ENCODE results near the gene PI4K2A. TPM values are rescaled to one million over a fixed set of nuclear protein-coding genes. Genes with fewer than 3 reads are reported as not detected.
A peak's percentile ranks its signal among the peaks of the same experiment; 100 is the strongest.
"Not testable (repeated sequence)": the region's sequence is repeated elsewhere in the genome, so short reads cannot be mapped to it uniquely, and the experiment has no call there.

The PI4K2A gene
- total RNA-seq, 4 donors from 2014 or later = 30.1 to 38.5 (median 33.3) TPM

DNA sequence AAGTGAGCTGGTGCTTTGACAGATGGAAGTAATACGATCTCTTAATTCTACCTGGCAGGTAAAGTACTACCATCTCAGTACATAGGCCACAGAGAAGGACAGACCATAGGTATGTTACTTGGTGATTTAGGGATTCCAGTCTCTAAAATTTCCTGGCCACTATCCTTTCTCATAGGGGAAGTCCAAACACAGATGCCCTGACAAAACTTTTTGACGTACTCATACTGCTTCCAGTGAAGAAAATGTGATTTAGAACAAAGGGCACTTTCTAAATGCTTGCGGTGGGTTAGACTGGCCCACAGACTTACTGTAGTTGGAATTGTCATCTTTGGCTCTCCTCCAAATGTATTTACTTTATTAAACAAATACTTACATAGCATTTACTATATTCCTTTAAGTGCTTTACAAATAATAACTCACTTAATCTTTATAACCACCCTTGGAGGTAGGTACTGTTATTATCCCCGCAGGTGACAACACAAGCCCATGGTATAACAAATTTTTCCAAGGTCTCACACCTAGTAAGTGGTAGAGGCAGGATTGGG is 3.0 kb downstream of the PI4K2A start:
- intact Hi-C loops (cut with DNase I; ENCODE audit: low total_unique reads) = no loop called here
- no peak overlapping the region for H3K4me3 ChIP-seq (ENCODE audit: low read depth, poor library complexity, severe bottlenecking)
- DNase-seq (ENCODE audit: low spot score in 2 of 2) = no peak
- TF ChIP-seq POLR2A (IDR thresholded peaks at IDR 0.05) = no peak
- TF ChIP-seq, protein P1, sequence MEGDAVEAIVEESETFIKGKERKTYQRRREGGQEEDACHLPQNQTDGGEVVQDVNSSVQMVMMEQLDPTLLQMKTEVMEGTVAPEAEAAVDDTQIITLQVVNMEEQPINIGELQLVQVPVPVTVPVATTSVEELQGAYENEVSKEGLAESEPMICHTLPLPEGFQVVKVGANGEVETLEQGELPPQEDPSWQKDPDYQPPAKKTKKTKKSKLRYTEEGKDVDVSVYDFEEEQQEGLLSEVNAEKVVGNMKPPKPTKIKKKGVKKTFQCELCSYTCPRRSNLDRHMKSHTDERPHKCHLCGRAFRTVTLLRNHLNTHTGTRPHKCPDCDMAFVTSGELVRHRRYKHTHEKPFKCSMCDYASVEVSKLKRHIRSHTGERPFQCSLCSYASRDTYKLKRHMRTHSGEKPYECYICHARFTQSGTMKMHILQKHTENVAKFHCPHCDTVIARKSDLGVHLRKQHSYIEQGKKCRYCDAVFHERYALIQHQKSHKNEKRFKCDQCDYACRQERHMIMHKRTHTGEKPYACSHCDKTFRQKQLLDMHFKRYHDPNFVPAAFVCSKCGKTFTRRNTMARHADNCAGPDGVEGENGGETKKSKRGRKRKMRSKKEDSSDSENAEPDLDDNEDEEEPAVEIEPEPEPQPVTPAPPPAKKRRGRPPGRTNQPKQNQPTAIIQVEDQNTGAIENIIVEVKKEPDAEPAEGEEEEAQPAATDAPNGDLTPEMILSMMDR (IDR thresholded peaks at IDR 0.05) = no peak
- WGBS, 2 donors = 89 to 94% methylated on average over 4 of the region's 4 CpGs

DNA sequence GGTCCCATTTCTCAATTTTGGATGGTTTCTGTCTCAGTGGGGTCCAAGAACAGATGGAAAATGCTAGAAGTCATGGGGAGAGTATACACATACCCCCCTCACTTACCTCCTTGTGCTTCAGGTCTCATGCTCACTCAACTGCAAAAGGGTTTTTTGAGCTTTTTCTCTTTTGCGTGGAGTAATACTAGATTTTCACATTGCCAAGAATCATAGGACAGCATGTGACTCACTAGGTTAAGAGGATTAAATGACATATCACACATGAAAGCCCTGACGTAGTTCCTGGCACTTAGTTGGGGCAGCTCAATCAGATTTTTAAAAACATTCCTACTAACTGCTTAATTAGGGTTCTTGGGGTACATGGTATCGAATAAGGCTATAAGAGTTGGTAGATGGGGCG is 4.5 kb downstream of the PI4K2A start:
- DNase-seq (ENCODE audit: low spot score in 2 of 2) = no peak
- 90 to 91% methylated on average over 4 of the region's 4 CpGs for WGBS, 2 donors
- H3K4me3 ChIP-seq (ENCODE audit: low read depth, poor library complexity, severe bottlenecking) = no peak overlapping the region
- TF ChIP-seq POLR2A (IDR thresholded peaks at IDR 0.05) = no peak
- TF ChIP-seq, protein P1 (IDR thresholded peaks at IDR 0.05) = no peak
- intact Hi-C loops (cut with DNase I; ENCODE audit: low total_unique reads) = no loop called here

DNA sequence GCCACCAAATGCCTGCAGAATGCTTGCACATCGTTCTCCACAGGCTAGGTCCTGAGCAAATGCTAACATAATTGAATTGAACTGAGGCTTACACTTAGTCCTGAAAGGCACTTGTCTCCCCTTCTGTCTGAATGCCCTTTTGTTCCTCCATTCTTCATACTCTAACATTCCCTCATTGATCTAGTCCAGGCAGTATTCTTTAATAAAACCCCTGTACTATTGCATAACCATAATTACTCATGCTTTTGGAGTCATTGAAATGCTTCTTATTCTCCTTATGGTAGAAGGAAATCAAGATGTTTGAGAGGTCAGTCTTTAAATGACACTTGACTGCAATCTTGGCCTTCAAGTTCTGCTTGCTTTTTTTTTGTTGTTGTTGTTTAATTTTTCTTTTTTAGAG is 7.1 kb downstream of the PI4K2A start:
- TF ChIP-seq, protein P1 (IDR thresholded peaks at IDR 0.05) = no peak
- no peak for TF ChIP-seq POLR2A (IDR thresholded peaks at IDR 0.05)
- no peak for DNase-seq (ENCODE audit: low spot score in 2 of 2)
- 72 to 80% methylated on average over 1 of the region's 1 CpG for WGBS, 2 donors
- intact Hi-C loops (cut with DNase I; ENCODE audit: low total_unique reads) = no loop called here
- no peak overlapping the region for H3K4me3 ChIP-seq (ENCODE audit: low read depth, poor library complexity, severe bottlenecking)

DNA sequence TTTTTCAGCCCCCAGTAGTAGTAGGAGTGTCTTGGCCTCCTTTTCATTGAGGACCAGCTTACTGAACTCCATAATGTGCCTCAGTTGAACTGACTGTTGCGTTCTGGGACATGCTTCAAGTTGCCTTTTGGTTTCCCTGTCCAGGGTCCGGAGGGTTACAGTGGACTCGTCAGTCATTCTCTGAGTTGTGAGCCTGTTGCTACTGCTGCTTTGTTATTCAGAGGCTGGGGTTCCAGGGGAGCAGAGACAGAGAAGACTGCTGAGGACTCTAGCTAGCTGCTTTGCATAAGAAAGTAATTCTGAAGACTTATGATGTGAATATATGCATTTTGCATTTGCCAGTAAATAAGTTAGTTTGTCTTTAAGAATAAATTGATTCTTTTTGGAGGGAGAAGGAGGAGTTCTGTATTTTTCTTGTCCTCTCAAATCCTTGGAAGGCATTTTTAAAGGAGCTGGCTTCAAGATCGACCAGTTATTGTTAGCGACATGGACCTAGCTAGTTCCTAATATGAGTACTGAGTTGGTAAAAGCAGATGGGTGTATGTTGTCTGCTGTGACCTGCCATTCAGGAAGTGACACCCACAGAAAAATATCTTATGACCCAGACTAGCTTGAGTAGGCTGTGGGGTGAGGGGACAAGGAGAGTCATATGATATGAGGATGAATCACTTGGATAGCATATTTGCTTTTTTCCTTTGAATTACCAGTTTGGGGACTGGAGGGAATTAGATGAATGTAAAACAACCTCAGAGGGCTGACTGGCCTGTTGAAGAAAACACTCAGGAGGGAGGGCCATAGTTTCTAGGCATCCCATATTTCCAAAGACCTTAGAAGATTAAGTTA is 8.3 kb downstream of the PI4K2A start:
- WGBS, 2 donors = 68 to 70% methylated on average over 5 of the region's 5 CpGs
- H3K4me3 ChIP-seq (ENCODE audit: low read depth, poor library complexity, severe bottlenecking) = no peak overlapping the region
- intact Hi-C loops (cut with DNase I; ENCODE audit: low total_unique reads) = no loop called here
- TF ChIP-seq POLR2A (IDR thresholded peaks at IDR 0.05) = no peak
- TF ChIP-seq, protein P1 (IDR thresholded peaks at IDR 0.05) = no peak
- DNase-seq (ENCODE audit: low spot score in 2 of 2) = peak in 1 of 2 donors; percentile 66

DNA sequence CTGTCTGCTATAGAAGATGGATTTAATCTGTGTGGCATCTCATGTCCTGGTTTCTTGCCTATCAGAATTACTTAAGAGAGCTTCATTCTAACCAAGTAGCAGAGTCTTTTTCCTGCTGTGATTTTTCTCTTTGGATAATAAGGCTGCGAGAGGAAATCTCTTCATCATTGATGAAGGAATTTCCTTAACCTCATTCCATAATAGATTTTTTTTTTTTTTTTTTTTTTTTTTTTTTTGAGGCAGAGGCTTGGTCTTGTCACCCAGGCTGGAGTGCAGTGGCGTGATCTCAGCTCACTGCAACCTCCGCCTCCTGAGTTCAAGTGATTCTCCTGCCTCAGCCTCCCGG is 8.9 kb downstream of the PI4K2A start:
- WGBS, 2 donors = 83 to 87% methylated on average over 4 of the region's 4 CpGs
- DNase-seq (ENCODE audit: low spot score in 2 of 2); H3K4me3 ChIP-seq (ENCODE audit: low read depth, poor library complexity, severe bottlenecking); intact Hi-C loops (cut with DNase I; ENCODE audit: low total_unique reads): not testable (repeated sequence)

DNA sequence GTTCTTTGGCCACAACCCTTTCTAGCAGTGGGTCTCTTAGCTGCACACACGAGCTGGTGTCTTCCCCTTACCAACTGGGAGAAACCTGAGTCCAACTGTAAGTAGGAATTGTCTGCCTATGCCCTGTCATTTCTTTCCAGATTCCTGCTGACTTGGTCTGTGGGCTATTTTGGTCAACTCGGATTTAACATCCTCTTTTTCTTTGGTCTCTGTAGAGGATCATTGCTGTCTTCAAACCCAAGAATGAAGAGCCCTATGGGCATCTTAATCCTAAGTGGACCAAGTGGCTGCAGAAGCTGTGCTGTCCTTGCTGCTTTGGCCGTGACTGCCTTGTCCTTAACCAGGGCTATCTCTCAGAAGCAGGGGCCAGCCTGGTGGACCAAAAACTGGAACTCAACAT is 10.3 kb downstream of the PI4K2A start:
- intact Hi-C loops (cut with DNase I; ENCODE audit: low total_unique reads) = no loop called here
- TF ChIP-seq POLR2A (IDR thresholded peaks at IDR 0.05) = no peak
- TF ChIP-seq, protein P1 (IDR thresholded peaks at IDR 0.05) = no peak
- no peak overlapping the region for H3K4me3 ChIP-seq (ENCODE audit: low read depth, poor library complexity, severe bottlenecking)
- 84 to 88% methylated on average over 3 of the region's 3 CpGs for WGBS, 2 donors
- no peak for DNase-seq (ENCODE audit: low spot score in 2 of 2)
